Fibroblast of the aortic adventitia (primary cell): Measurements from ENCODE around the gene OXLD1. TPM values are rescaled to one million over a fixed set of nuclear protein-coding genes. Genes with fewer than 3 reads are reported as not detected.
A peak's percentile ranks its signal among the peaks of the same experiment; 100 is the strongest.

Source experiments
- DNase-seq: peaks from one replicate; pipeline ENCODE4 v3.0.0-alpha.2; 2010; ENCODE audit warnings: low read depth
- H3K4me3 ChIP-seq: 2 replicates; pipeline ENCODE4 v1.5.1; 2011; ENCODE audit warnings: low read depth, mild to moderate bottlenecking, control low read depth, low read length, moderate library complexity
- total RNA-seq: library from RNA; depleted of rRNA; stranded (reverse); fragments of >200 nt; gene quantifications from 2 replicates; pipeline ENCODE4 v1.2.3, GENCODE V29; 2012; ENCODE audit warnings: low replicate concordance
- TF ChIP-seq, protein P1 (sequence below): IDR thresholded peaks from 2 replicates; pipeline ENCODE4 v1.5.1; 2011; ENCODE audit warnings: mild to moderate bottlenecking, low read length, control low read depth, inconsistent platforms; ENCODE audit not compliant: insufficient read depth

OXLD1 gene
- total RNA-seq, 1 donor = 20.7 TPM

DNA sequence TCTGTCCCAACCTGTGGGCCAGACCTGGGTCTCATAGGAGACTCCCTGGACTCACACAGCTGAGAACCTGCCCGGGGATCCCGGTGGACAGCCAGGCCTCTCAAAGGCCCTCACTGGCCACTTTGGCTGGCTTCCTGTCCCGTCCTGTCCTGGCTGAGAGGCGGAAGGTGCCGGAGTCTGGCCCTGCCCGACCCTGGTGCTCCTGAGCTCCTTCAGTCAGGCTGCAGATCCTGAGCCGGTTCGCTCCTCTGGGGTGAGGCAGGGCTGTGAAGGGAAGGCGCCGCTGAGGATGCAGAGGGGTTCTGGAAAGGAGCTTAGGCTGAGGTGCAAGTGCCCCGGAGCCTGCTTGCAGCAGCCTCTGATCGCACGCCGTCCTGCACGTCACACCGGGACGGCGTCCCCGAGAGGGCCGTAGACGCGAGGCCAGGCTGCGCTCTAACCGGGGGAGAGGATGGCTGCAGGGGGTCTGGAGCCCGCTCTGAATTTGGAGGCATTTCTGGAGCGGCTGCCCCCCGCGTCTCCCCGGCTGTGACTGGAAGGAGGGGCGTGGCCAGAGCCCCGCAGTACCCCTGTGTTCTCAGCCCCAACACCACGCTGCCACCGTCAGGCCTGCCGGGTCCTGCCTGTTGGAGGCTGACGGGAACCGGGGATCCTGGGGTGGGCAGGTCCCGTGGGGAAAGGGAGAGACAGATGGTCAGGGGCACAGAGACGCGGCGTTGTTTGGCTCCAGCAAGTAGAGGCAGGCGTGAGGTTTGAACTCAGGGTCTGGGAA lies 21.6 kb upstream of the OXLD1 start:
- H3K4me3 ChIP-seq = no peak overlapping the region
- TF ChIP-seq, protein P1, sequence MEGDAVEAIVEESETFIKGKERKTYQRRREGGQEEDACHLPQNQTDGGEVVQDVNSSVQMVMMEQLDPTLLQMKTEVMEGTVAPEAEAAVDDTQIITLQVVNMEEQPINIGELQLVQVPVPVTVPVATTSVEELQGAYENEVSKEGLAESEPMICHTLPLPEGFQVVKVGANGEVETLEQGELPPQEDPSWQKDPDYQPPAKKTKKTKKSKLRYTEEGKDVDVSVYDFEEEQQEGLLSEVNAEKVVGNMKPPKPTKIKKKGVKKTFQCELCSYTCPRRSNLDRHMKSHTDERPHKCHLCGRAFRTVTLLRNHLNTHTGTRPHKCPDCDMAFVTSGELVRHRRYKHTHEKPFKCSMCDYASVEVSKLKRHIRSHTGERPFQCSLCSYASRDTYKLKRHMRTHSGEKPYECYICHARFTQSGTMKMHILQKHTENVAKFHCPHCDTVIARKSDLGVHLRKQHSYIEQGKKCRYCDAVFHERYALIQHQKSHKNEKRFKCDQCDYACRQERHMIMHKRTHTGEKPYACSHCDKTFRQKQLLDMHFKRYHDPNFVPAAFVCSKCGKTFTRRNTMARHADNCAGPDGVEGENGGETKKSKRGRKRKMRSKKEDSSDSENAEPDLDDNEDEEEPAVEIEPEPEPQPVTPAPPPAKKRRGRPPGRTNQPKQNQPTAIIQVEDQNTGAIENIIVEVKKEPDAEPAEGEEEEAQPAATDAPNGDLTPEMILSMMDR = no peak
- no peak for DNase-seq

DNA sequence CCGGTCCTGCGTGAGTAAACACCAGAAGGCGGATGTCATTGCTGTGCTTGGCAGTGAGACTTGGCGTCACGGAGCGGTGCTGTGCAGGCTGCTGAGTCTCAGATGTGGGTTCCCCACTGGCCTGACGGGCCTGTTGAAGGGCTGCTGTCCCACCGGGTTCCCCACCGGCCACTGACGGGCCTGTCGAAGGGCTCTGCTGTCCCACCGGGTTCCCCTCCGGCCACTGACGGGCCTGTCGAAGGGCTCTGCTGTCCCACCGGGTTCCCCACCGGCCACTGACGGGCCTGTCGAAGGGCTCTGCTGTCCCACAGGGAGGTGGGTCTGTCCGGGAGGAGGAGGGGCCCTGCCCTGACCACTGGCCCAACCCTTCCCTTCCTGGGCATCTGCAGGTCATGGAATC lies 20.2 kb upstream of the OXLD1 start:
- DNase-seq = no peak
- TF ChIP-seq, protein P1 = no peak
- H3K4me3 ChIP-seq = no peak overlapping the region

DNA sequence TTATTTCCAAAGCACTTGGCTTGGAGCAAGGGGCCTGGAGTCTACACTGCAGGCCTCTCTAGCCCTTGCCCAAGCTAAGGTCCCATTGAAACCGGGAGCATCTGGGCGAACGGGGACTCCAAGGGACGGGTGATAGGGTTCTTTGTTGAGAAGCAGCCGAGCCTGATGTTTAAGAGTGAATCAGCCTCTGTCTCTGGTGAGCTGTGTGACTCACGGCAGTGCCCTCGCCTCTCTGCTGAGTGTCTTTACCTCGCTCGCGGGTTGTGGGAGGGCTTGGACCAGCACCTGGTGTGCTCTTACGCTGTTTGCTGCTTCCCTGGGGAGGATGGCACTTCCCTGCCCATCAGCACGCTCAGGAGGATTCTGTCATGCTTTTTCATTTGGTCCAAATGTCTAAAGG lies 18.7 kb upstream of the OXLD1 start:
- DNase-seq = peak; percentile 41
- peak overlapping the region; percentile 85 for H3K4me3 ChIP-seq
- TF ChIP-seq, protein P1 = no peak

DNA sequence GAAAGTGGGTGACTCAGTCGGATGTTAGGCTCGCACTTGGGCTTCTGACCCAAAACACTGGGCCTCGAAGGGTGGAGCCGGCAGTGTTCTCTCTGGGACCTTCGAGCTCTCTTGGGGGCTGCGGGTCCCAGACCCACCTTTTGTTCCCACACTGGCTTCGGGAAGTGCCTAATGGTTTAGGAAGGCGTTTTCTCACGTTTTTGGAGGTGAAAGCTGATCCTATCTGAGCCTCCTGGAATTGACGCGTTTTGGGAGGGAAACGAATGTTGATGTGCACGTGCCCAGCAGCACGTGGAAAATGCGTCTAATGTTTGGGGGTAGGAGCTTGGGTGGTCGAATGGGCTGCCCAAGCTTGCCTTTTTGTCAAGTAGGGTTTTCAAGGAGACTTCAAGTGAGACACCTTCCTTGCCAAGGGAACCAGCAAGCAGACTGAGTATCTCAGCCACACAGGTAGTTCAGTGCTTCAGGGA lies 18.1 kb upstream of the OXLD1 start:
- DNase-seq = peak; percentile 81
- peak overlapping the region; percentile 85 for H3K4me3 ChIP-seq
- TF ChIP-seq, protein P1 = no peak

GRCh38 chr17:81683584-81684441 lies 17.4 kb upstream of the OXLD1 start, which contains the start of the genes ARL16 and HGS:
TSS of gene ARL16 (minus strand) at chr17:81683797. CDS start at chr17:81683753, 44 bp downstream.
TSS of gene HGS (plus strand) at chr17:81684011. CDS start at chr17:81684067, 56 bp downstream.
- H3K4me3 ChIP-seq = peak within 1 kb of the TSS; percentile 91
- TF ChIP-seq, protein P1 = no peak
- peak; percentile 99 for DNase-seq

- peak overlapping the region; percentile 91 for H3K4me3 ChIP-seq
- TF ChIP-seq, protein P1 = no peak
- DNase-seq = no peak
Observed at GRCh38 chr17:81683208-81683583, 16.8 kb upstream of the OXLD1 start.
